ENCODE data around the gene GPR62. TPM values are rescaled to one million over a fixed set of nuclear protein-coding genes. Genes with fewer than 3 reads are reported as not detected.

GPR62 gene
- total and polyA plus RNA-seq, 2 donors from 2014 or later: 0.09 to 0.41 TPM

DNA sequence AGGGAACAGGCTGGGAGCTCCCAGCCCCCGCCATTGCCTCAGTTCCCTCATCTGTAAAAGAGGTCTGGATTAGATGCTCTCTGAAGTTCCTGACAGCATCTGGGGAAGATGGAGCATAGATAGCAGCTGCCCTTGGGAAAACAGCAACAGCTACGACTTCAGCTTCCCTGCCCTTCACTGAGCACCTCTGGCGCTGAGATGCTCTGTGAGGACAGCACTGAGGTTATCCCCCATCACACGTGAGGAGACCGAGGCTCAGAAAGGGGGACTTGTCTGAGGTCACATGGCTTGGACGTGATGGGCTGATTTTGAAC, 51.6 kb downstream of the GPR62 start:
- H3K36me3 ChIP-seq (ENCODE audit: control insufficient read depth in 2 of 3, insufficient read depth in 3 of 3, low read length in 3 of 3): no peaks in the 10 kb centered on the region
- H3K4me1 ChIP-seq (ENCODE audit: control insufficient read depth in 2 of 3, insufficient read depth in 2 of 3, low read depth in 1 of 3, low read length in 3 of 3): peaks cover 0 to 15% (median 3%) of the 10 kb centered on the region in 3 donors
- no peak overlapping the region for H3K9ac ChIP-seq (ENCODE audit: low read length in 3 of 3)
- DNase-seq: no peak
- H3K9me3 ChIP-seq (ENCODE audit: control insufficient read depth in 2 of 3, insufficient read depth in 1 of 3, low read length in 3 of 3): no peaks in the 10 kb centered on the region
- FAIRE-seq: no peak
- H3K4me3 ChIP-seq (ENCODE audit: low read length in 3 of 3): no peak overlapping the region
- TF ChIP-seq, protein P1, sequence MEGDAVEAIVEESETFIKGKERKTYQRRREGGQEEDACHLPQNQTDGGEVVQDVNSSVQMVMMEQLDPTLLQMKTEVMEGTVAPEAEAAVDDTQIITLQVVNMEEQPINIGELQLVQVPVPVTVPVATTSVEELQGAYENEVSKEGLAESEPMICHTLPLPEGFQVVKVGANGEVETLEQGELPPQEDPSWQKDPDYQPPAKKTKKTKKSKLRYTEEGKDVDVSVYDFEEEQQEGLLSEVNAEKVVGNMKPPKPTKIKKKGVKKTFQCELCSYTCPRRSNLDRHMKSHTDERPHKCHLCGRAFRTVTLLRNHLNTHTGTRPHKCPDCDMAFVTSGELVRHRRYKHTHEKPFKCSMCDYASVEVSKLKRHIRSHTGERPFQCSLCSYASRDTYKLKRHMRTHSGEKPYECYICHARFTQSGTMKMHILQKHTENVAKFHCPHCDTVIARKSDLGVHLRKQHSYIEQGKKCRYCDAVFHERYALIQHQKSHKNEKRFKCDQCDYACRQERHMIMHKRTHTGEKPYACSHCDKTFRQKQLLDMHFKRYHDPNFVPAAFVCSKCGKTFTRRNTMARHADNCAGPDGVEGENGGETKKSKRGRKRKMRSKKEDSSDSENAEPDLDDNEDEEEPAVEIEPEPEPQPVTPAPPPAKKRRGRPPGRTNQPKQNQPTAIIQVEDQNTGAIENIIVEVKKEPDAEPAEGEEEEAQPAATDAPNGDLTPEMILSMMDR (IDR thresholded peaks at IDR 0.05; ENCODE audit: borderline replicate concordance, extremely low read depth, insufficient read depth): no peak
- no peaks in the 10 kb centered on the region for H3K27me3 ChIP-seq (ENCODE audit: control insufficient read depth, insufficient read depth, low read length)
- intact Hi-C loops (cut with DNase I): no loop called here
- no peak overlapping the region for H3K27ac ChIP-seq (ENCODE audit: low read depth in 2 of 2, low read length in 2 of 2)

Other genes with a start within 250 kb of the GPR62 start
- gene GRM2, start 248.3 kb upstream of the GPR62 start, total RNA-seq: 0.57 TPM
- not detected for gene GRM2, start 248.3 kb upstream of the GPR62 start, polyA plus RNA-seq (ENCODE audit: insufficient read depth, low read depth, low replicate concordance)
- gene IQCF6, start 176.1 kb upstream of the GPR62 start, total RNA-seq: not detected
- not detected for gene IQCF6, start 176.1 kb upstream of the GPR62 start, polyA plus RNA-seq (ENCODE audit: insufficient read depth, low read depth, low replicate concordance)
- gene IQCF2, start 93.8 kb upstream of the GPR62 start, total RNA-seq: not detected
- not detected for gene IQCF2, start 93.8 kb upstream of the GPR62 start, polyA plus RNA-seq (ENCODE audit: insufficient read depth, low read depth, low replicate concordance)
- not detected for gene IQCF5, start 79.8 kb upstream of the GPR62 start, total RNA-seq
- not detected for gene IQCF5, start 79.8 kb upstream of the GPR62 start, polyA plus RNA-seq (ENCODE audit: insufficient read depth, low read depth, low replicate concordance)
- gene IQCF1, start 52.0 kb upstream of the GPR62 start, total RNA-seq: not detected
- not detected for gene IQCF1, start 52.0 kb upstream of the GPR62 start, polyA plus RNA-seq (ENCODE audit: insufficient read depth, low read depth, low replicate concordance)
- 18.6 TPM for gene RRP9, start 13.5 kb upstream of the GPR62 start, total RNA-seq
- 17.8 TPM for gene RRP9, start 13.5 kb upstream of the GPR62 start, polyA plus RNA-seq (ENCODE audit: insufficient read depth, low read depth, low replicate concordance)
- gene PARP3, start 13.0 kb upstream of the GPR62 start, total RNA-seq: 28.5 TPM
- gene PARP3, start 13.0 kb upstream of the GPR62 start, polyA plus RNA-seq (ENCODE audit: insufficient read depth, low read depth, low replicate concordance): 30.1 TPM
- gene PCBP4, start 12.1 kb downstream of the GPR62 start, total RNA-seq: 31.7 TPM
- 34.0 TPM for gene PCBP4, start 12.1 kb downstream of the GPR62 start, polyA plus RNA-seq (ENCODE audit: insufficient read depth, low read depth, low replicate concordance)
- gene ABHD14B, start 18.7 kb downstream of the GPR62 start, total RNA-seq: 73.5 TPM
- 207 TPM for gene ABHD14B, start 18.7 kb downstream of the GPR62 start, polyA plus RNA-seq (ENCODE audit: insufficient read depth, low read depth, low replicate concordance)
- 20.7 TPM for gene ABHD14A, start 19.7 kb downstream of the GPR62 start, total RNA-seq
- gene ABHD14A, start 19.7 kb downstream of the GPR62 start, polyA plus RNA-seq (ENCODE audit: insufficient read depth, low read depth, low replicate concordance): 50.5 TPM
- gene ACY1, start 28.2 kb downstream of the GPR62 start, total RNA-seq: 68.1 TPM
- 856 TPM for gene ACY1, start 28.2 kb downstream of the GPR62 start, polyA plus RNA-seq (ENCODE audit: insufficient read depth, low read depth, low replicate concordance)
- gene RPL29, start 40.5 kb downstream of the GPR62 start, total RNA-seq: 785 TPM
- 1,416 TPM for gene RPL29, start 40.5 kb downstream of the GPR62 start, polyA plus RNA-seq (ENCODE audit: insufficient read depth, low read depth, low replicate concordance)
- gene DUSP7, start 101.2 kb downstream of the GPR62 start, total RNA-seq: 19.8 TPM
- 10.1 TPM for gene DUSP7, start 101.2 kb downstream of the GPR62 start, polyA plus RNA-seq (ENCODE audit: insufficient read depth, low read depth, low replicate concordance)
- gene POC1A, start 199.0 kb downstream of the GPR62 start, total RNA-seq: 2.2 TPM
- 2.5 TPM for gene POC1A, start 199.0 kb downstream of the GPR62 start, polyA plus RNA-seq (ENCODE audit: insufficient read depth, low read depth, low replicate concordance)
- 42.8 TPM for gene ALAS1, start 242.8 kb downstream of the GPR62 start, total RNA-seq
- gene ALAS1, start 242.8 kb downstream of the GPR62 start, polyA plus RNA-seq (ENCODE audit: insufficient read depth, low read depth, low replicate concordance): 77.2 TPM